CD4-positive, alpha-beta T cell (primary cell): ENCODE data around the gene ADRA2B. TPM values are rescaled to one million over a fixed set of nuclear protein-coding genes. Genes with fewer than 3 reads are reported as not detected.
A peak's percentile ranks its signal among the peaks of the same experiment; 100 is the strongest.

Experiments used
- ATAC-seq: fragments of 200-7000 bp; cut with Tn5 transposase; one replicate; pipeline ENCODE4 v1.10.0; 2022; ENCODE audit warnings: mild to moderate bottlenecking; ENCODE audit not compliant: poor library complexity
- CTCF ChIA-PET: fragments of 350-600 bp; sonication (Branson Sonifier 250); formaldehyde crosslinking; loops from one replicate; lab custom pipeline; 2021; ENCODE audit warnings: antibody characterized with exemption, inconsistent platforms; lab: Charles Lee
- POLR2A ChIA-PET: fragments of 350-600 bp; sonication (Branson Sonifier 250); formaldehyde crosslinking; loops from one replicate; lab custom pipeline; 2021; ENCODE audit warnings: antibody characterized with exemption, inconsistent platforms; lab: Charles Lee
- DNase-seq, 14 experiments: peaks; one replicate each; pipeline ENCODE4 v3.0.0-alpha.2; 2013 to 2020; ENCODE audit warnings: mixed read lengths in 2 of 14
- H3K27ac ChIP-seq, 2 donors: one replicate each; pipeline versions ENCODE4 v1.5.1 to v1.7.0; 2013; ENCODE audit warnings: low read length in 2 of 2, low read depth in 1 of 2, mild to moderate bottlenecking in 1 of 2
- H3K27me3 ChIP-seq, 2 experiments: 1 replicate in 1 of 2; 2 replicates in 1 of 2; pipeline versions ENCODE4 v1.6.1 to v1.7.0; 2013; ENCODE audit warnings: low read length in 2 of 2, control low read depth in 1 of 2, mild to moderate bottlenecking in 1 of 2, moderate library complexity in 1 of 2; ENCODE audit not compliant: insufficient read depth in 2 of 2, control insufficient read depth in 1 of 2
- H3K36me3 ChIP-seq: one replicate; pipeline ENCODE4 v1.6.1; 2013; ENCODE audit warnings: low read length, control low read depth; ENCODE audit not compliant: insufficient read depth
- H3K4me1 ChIP-seq: one replicate; pipeline ENCODE4 v1.6.1; 2013; ENCODE audit warnings: low read length, control low read depth; ENCODE audit not compliant: insufficient read depth
- H3K4me3 ChIP-seq: one replicate; pipeline ENCODE4 v1.5.1; 2013; ENCODE audit warnings: mild to moderate bottlenecking, low read length, moderate library complexity
- H3K9me3 ChIP-seq, 2 experiments: 1 replicate in 1 of 2; 2 replicates in 1 of 2; pipeline versions ENCODE4 v1.6.1 to v1.7.0; 2013; ENCODE audit warnings: low read length in 2 of 2, mild to moderate bottlenecking in 2 of 2, control low read depth in 1 of 2, moderate library complexity in 1 of 2; ENCODE audit not compliant: control insufficient read depth in 1 of 2, insufficient read depth in 1 of 2
- H3K27ac Mint-ChIP-seq: one replicate; pipeline ENCODE4 v1.8.0; 2020; ENCODE audit warnings: mixed read lengths
- H3K27me3 Mint-ChIP-seq: one replicate; pipeline ENCODE4 v1.8.0; 2021; ENCODE audit warnings: mixed read lengths
- H3K36me3 Mint-ChIP-seq: one replicate; pipeline ENCODE4 v1.8.0; 2021; ENCODE audit warnings: low read depth, mixed read lengths
- H3K4me1 Mint-ChIP-seq: one replicate; pipeline ENCODE4 v1.8.0; 2021; ENCODE audit warnings: low read depth, mixed read lengths
- H3K4me3 Mint-ChIP-seq: one replicate; pipeline ENCODE4 v1.8.0; 2020; ENCODE audit warnings: mild to moderate bottlenecking, mixed read lengths
- H3K9me3 Mint-ChIP-seq: one replicate; pipeline ENCODE4 v1.8.0; 2020; ENCODE audit warnings: mixed read lengths
- CTCF ChIP-seq: fragments of 200-600 bp; IDR thresholded peaks from one replicate; pipeline ENCODE4 v1.8.0; 2022; ENCODE audit warnings: antibody characterized with exemption, mild to moderate bottlenecking
- intact Hi-C, 2 experiments: fragments of 100-400 bp; cut with DNase I in 1 of 2; cut with micrococcal nuclease in 1 of 2; formaldehyde crosslinking; loops; one replicate each; pipeline versions ENCODE4 v1.15.1 to v1.9.0; 2023 to 2025; cut with DNase I, micrococcal nuclease
- total RNA-seq, 174 experiments: library from RNA in 2 of 174; stranded (reverse) in 2 of 174; gene quantifications; one replicate each; pipeline ENCODE4 v1.2.3 and lab custom pipeline; 2021 to 2026

Gene ADRA2B
- total RNA-seq, 2 experiments from 2014 or later = 0.52 to 0.84 TPM

- intact Hi-C loops = loop anchor here (2.0 to 5.0 kb wide), 5 partner anchors 20 to 392 kb away; partner anchors contain the start of genes ARID5A (in 2 of the 2), STARD7 (in 2 of the 2) and TMEM127 (in 1 of the 2)
- H3K9me3 Mint-ChIP-seq = no peaks in the 10 kb centered on the region
- peak within 1 kb of the TSS; percentile 98 for H3K27ac Mint-ChIP-seq
- TF ChIP-seq CTCF = no peak
- peak; percentile 33 for ATAC-seq
- peaks cover 79% of the 10 kb centered on the region for H3K4me1 Mint-ChIP-seq
- Histone ChIP-seq H3K36me3 (peaks cover 28% of the 10 kb centered on the region), H3K27me3 (no peaks in the 10 kb centered on the region), H3K9me3 (no peaks in the 10 kb centered on the region), H3K4me1 (peaks cover 73% of the 10 kb centered on the region), H3K27ac (peak within 1 kb of the TSS; percentile 97 to 99), H3K4me3 (peak within 1 kb of the TSS; percentile 93)
- POLR2A ChIA-PET = interaction anchor here (0.7 to 13.8 kb wide), 9 partner anchors 13 to 671 kb away, joined by 3 to 199 read pairs (median 20); partner anchors contain the start of genes ARID5A, CNNM3 and STARD7
- CTCF ChIA-PET = interaction anchor here (1.3 to 15.2 kb wide), 4 partner anchors 28 to 152 kb away, joined by 7 to 229 read pairs (median 8); no protein-coding TSS in a partner anchor
- DNase-seq = peak; percentile 71 to 96 (median 85)
- peaks cover 53% of the 10 kb centered on the region for H3K36me3 Mint-ChIP-seq
- H3K4me3 Mint-ChIP-seq = peak within 1 kb of the TSS; percentile 98
- H3K27me3 Mint-ChIP-seq = no peaks in the 10 kb centered on the region
These were observed 28.9 kb upstream of the ADRA2B start, which contains the start of gene DUSP2 for GRCh38 chr2:96145036-96145847. DUSP2 (minus strand) TSS chr2:96145440; CDS start chr2:96145354, 86 bp downstream.

- no peak for ATAC-seq
- peaks cover 76% of the 10 kb centered on the region for H3K4me1 Mint-ChIP-seq
These were observed 28.2 kb upstream of the ADRA2B start for GRCh38 chr2:96144481-96145035.

More at GRCh38 chr2:96144481-96145035, 28.2 kb upstream of the ADRA2B start:
- no peaks in the 10 kb centered on the region for H3K9me3 Mint-ChIP-seq
- Histone ChIP-seq H3K27me3 (no peaks in the 10 kb centered on the region), H3K4me3 (peak overlapping the region; percentile 93), H3K27ac (peak overlapping the region; percentile 66 to 99), H3K36me3 (peaks cover 28% of the 10 kb centered on the region), H3K4me1 (peaks cover 72% of the 10 kb centered on the region), H3K9me3 (no peaks in the 10 kb centered on the region)
- H3K27ac Mint-ChIP-seq = peak overlapping the region; percentile 98
- intact Hi-C loops = loop anchor here (2.0 to 5.0 kb wide), 7 partner anchors 20 to 393 kb away; partner anchors contain the start of genes ARID5A (in 2 of the 2), STARD7 (in 2 of the 2), TMEM127 (in 2 of the 2) and CIAO1 (in 1 of the 2)
- peak in 10 of 14 experiments; percentile 30 to 70 (median 48) for DNase-seq
- TF ChIP-seq CTCF = no peak
- ChIA-PET CTCF (interaction anchor here (1.3 to 15.2 kb wide), 2 partner anchors 28 to 31 kb away, joined by 7 to 229 read pairs; no protein-coding TSS in a partner anchor), POLR2A (interaction anchor here (1.0 to 13.8 kb wide), 5 partner anchors 14 to 64 kb away, joined by 3 to 199 read pairs (median 64); partner anchors contain the start of gene STARD7)
- no peaks in the 10 kb centered on the region for H3K27me3 Mint-ChIP-seq
- peaks cover 53% of the 10 kb centered on the region for H3K36me3 Mint-ChIP-seq
- H3K4me3 Mint-ChIP-seq = peak overlapping the region; percentile 98
